HG03066 (cell line): ENCODE measurements around the gene TEX30.
"Not testable (repeated sequence)": the region's sequence is repeated elsewhere in the genome, so short reads cannot be mapped to it uniquely, and the experiment has no call there.

Experiments used
- ATAC-seq: cut with Tn5 transposase; IDR thresholded peaks from one replicate; pipeline ENCODE4 v1.9.1; 2021; ENCODE audit warnings: low read depth; ENCODE audit not compliant: unreplicated experiment

TEX30 gene

DNA sequence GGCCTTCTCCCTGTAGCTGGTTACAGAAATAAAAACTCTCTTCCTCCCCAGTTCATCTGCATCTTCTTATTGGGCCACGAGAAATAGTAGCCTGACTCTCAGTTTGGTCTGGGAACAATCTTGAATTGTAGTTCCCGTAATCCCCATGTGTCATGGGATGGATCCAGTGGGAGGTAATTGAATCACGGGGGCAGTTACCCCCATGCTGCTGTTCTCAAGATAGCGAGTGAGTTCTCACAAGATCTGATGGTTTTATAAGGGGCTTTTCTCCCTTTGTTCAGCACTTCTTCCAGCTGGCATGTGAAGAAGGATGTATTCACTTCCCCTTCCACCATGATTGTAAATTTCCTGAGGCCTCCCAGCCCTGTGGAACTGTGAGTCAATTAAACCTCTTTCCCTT lies 7.1 kb upstream of the TEX30 start:
- not testable (repeated sequence) for ATAC-seq

GRCh38 chr13:102779436-102780159 lies 6.0 kb upstream of the TEX30 start:
- ATAC-seq: no peak

GRCh38 chr13:102777736-102778135 lies 4.2 kb upstream of the TEX30 start:
- no peak for ATAC-seq

DNA sequence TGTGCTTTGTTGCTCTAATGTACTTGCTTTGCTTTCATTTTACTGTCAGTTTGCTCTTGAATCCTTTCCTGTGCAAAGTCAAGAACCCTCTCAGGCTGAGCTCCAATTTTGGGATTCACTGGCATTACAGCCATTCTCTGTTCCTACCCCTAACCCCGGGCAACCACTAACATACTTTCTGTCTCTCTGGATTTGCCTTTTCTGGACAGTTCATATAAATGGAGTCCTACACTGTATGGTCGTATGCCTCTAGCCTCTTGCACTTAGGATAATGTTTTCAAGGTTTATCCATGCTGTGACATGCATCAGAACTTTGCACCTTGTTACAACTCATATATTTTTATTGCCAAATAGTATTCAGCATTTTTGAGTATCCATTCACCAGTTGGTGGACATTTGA lies 2.7 kb upstream of the TEX30 start:
- no peak for ATAC-seq

- no peak for ATAC-seq
Measured at GRCh38 chr13:102774591-102775520, 1.3 kb upstream of the TEX30 start.

DNA sequence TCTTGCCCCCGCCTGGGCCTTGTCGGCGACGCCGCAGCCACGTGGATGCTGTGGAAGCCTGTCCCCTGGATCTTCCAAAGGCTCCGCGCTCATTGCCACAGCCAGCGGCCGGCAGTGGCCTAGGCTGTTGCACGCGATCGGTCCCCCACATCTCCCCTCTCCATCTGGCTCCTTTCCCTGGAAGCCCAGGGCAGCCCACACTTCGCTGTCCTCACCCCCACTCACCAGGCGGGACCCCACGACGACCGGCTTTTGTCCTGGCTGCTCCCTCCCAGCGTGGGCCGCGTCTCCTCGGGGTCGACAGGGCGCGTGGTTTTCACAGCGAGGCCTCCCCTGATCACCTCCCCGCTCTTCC lies 605 bp upstream of the TEX30 start:
- ATAC-seq: no peak

GRCh38 chr13:102772042-102772425 lies 1.6 kb downstream of the TEX30 start:
- ATAC-seq: no peak

GRCh38 chr13:102771298-102772041 lies 2.1 kb downstream of the TEX30 start:
- ATAC-seq: no peak

- no peak for ATAC-seq
Measured at GRCh38 chr13:102770435-102770834, 3.2 kb downstream of the TEX30 start.

- ATAC-seq: no peak
Measured at GRCh38 chr13:102769679-102770078, 3.9 kb downstream of the TEX30 start.

- no peak for ATAC-seq
Measured at GRCh38 chr13:102768909-102769308, 4.7 kb downstream of the TEX30 start.

DNA sequence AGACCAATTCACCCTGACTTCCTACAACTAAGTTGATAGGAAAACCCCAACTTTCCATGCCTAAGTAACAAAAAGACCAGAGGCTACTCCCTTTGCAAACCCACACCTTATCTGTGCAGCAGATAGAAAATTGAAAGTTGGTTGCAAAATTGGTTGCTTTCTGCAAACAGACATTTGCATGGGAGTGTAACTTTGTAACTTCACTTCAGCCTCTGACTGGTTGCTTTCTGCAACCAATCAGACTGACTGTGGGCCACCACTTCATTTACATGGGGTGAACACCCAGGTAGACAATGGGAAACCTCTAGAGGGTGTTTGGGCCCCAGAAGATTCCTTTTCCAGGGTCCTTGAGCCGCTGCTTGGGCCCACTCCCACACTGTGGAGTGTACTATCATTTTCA lies 9.8 kb downstream of the TEX30 start:
- ATAC-seq: no peak

DNA sequence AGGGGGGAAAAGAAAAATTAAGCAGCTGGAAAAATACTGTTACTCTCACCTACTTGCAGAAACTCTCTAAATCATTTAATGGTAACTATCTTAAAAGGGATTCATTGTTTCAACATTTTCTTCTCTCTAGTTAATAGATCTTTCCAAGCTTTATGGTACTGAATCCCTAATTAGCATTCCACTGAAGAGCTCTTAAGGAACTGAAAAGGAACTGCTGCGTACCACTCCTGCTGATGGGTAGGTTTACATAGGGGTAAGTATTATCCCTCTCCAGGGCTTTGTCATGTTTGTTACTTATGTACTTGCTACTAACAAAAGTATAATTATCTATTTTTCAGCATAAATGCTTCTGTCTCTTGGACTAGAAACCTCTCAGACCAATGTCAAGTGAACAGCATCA lies 12.5 kb downstream of the TEX30 start:
- ATAC-seq: no peak

GRCh38 chr13:102758842-102759241 lies 14.7 kb downstream of the TEX30 start:
- ATAC-seq: no peak

- ATAC-seq: no peak
Measured at GRCh38 chr13:102757006-102757405, 16.6 kb downstream of the TEX30 start.

- no peak for ATAC-seq
Measured at GRCh38 chr13:102751886-102752285, 21.7 kb downstream of the TEX30 start.

- no peak for ATAC-seq
Measured at GRCh38 chr13:102742506-102742905, 31.1 kb downstream of the TEX30 start.

- ATAC-seq: no peak
Measured at GRCh38 chr13:102742101-102742500, 31.5 kb downstream of the TEX30 start.

DNA sequence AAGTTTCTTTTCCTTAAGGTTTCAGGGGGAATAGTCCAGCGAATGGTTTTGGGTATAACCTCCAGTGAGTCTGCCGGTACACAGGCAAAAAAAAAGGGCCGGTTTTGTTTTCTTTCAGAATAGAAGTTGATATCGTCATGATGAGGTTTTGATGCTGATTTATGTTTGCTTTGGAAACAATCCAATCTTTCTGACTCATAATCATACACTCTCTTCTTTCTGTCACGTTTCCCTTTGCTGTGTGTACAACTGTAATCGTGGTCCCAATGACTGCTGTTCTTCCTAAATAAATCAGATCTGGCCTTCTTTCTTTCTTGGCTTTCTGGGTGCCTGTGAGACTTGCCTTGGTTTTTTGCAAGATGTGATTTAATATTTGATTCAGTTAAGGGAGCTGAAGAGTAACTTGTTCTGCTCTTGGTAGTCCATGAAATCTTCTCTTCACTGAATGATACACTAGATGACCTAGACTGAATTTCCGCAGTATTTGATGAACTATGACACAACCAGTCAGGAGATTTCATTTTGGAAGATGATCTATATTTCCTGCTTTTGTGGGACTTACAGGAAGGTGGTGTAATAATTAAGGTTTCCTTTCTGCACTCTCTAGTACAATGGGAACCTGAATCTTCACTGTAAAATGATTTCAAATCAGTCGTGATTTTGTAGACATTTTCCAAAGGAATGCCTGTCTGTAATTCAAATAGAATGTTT lies 43.9 kb downstream of the TEX30 start:
- ATAC-seq: no peak

GRCh38 chr13:102726430-102726829 lies 47.2 kb downstream of the TEX30 start:
- no peak for ATAC-seq

GRCh38 chr13:102724923-102725322 lies 48.7 kb downstream of the TEX30 start:
- ATAC-seq: no peak
